ENCODE measurements around the gene PCCB. TPM values are rescaled to one million over a fixed set of nuclear protein-coding genes. Genes with fewer than 3 reads are reported as not detected.
"Not testable (repeated sequence)": the region's sequence is repeated elsewhere in the genome, so short reads cannot be mapped to it uniquely, and the experiment has no call there.

PCCB gene
- total RNA-seq, 2 experiments from 2014 or later = 8.3 to 10.2 TPM

GRCh38 chr3:136366289-136366688 is 116.1 kb downstream of the PCCB start:
- H3K4me1 Mint-ChIP-seq (ENCODE audit: low read depth) = no peaks in the 10 kb centered on the region
- ATAC-seq (ENCODE audit: poor library complexity) (no peak), DNase-seq (no peak)
- H3K27me3 Mint-ChIP-seq = no peaks in the 10 kb centered on the region
- intact Hi-C loops (cut with DNase I, micrococcal nuclease) = no loop called here
- ChIA-PET POLR2A (interaction anchor here (1.7 kb wide), 1 partner anchor 386 kb away, joined by 6 read pairs; the partner anchor contains the start of gene STAG1), CTCF (interaction anchor here (1.1 to 1.5 kb wide), 3 partner anchors 8 to 386 kb away, joined by 3 read pairs; partner anchors contain the start of gene STAG1)
- no peaks in the 10 kb centered on the region for H3K9me3 Mint-ChIP-seq
- no peak overlapping the region for H3K27ac ChIP-seq (ENCODE audit: low read depth in 1 of 2, low read length in 2 of 2)
- no peaks in the 10 kb centered on the region for H3K9me3 ChIP-seq (ENCODE audit: control insufficient read depth in 1 of 2, insufficient read depth in 1 of 2, low read length in 2 of 2)
- H3K4me3 Mint-ChIP-seq = no peak overlapping the region
- peak overlapping the region; percentile 11 for H3K27ac Mint-ChIP-seq
- H3K4me3 ChIP-seq (ENCODE audit: low read length) = no peak overlapping the region
- peaks cover 52% of the 10 kb centered on the region for H3K36me3 Mint-ChIP-seq (ENCODE audit: low read depth)
- H3K27me3 ChIP-seq (ENCODE audit: control insufficient read depth in 1 of 2, insufficient read depth in 2 of 2, low read length in 2 of 2) = no peaks in the 10 kb centered on the region
- TF ChIP-seq CTCF (IDR thresholded peaks at IDR 0.05) = no peak
- H3K36me3 ChIP-seq (ENCODE audit: insufficient read depth, low read length) = peaks cover 7% of the 10 kb centered on the region
- H3K4me1 ChIP-seq (ENCODE audit: insufficient read depth, low read length) = no peaks in the 10 kb centered on the region

GRCh38 chr3:136375800-136376199 is 125.7 kb downstream of the PCCB start:
- H3K4me3 ChIP-seq (ENCODE audit: low read length); intact Hi-C loops (cut with DNase I, micrococcal nuclease); ATAC-seq (ENCODE audit: poor library complexity); H3K27me3 ChIP-seq (ENCODE audit: control insufficient read depth in 1 of 2, insufficient read depth in 2 of 2, low read length in 2 of 2); H3K36me3 ChIP-seq (ENCODE audit: insufficient read depth, low read length); H3K27ac ChIP-seq (ENCODE audit: low read depth in 1 of 2, low read length in 2 of 2); POLR2A ChIA-PET; H3K4me1 Mint-ChIP-seq (ENCODE audit: low read depth); DNase-seq; H3K27ac Mint-ChIP-seq; H3K4me1 ChIP-seq (ENCODE audit: insufficient read depth, low read length); H3K9me3 Mint-ChIP-seq; H3K4me3 Mint-ChIP-seq; H3K27me3 Mint-ChIP-seq; H3K9me3 ChIP-seq (ENCODE audit: control insufficient read depth in 1 of 2, insufficient read depth in 1 of 2, low read length in 2 of 2): not testable (repeated sequence)
- CTCF ChIA-PET = interaction anchor here (1.4 kb wide), 1 partner anchor 639 kb away, joined by 3 read pairs; no protein-coding TSS in a partner anchor
- peaks cover 59% of the 10 kb centered on the region for H3K36me3 Mint-ChIP-seq (ENCODE audit: low read depth)

- Histone ChIP-seq H3K9me3 (ENCODE audit: control insufficient read depth in 1 of 2, insufficient read depth in 1 of 2, low read length in 2 of 2) (no peaks in the 10 kb centered on the region), H3K27ac (ENCODE audit: low read depth in 1 of 2, low read length in 2 of 2) (no peak overlapping the region), H3K4me1 (ENCODE audit: insufficient read depth, low read length) (no peaks in the 10 kb centered on the region), H3K36me3 (ENCODE audit: insufficient read depth, low read length) (peaks cover 6% of the 10 kb centered on the region), H3K27me3 (ENCODE audit: control insufficient read depth in 1 of 2, insufficient read depth in 2 of 2, low read length in 2 of 2) (no peaks in the 10 kb centered on the region), H3K4me3 (ENCODE audit: low read length) (no peak overlapping the region)
- Mint-ChIP-seq H3K27ac (no peak overlapping the region), H3K27me3 (no peaks in the 10 kb centered on the region), H3K4me1 (ENCODE audit: low read depth) (no peaks in the 10 kb centered on the region), H3K4me3 (no peak overlapping the region), H3K9me3 (no peaks in the 10 kb centered on the region), H3K36me3 (ENCODE audit: low read depth) (peaks cover 54% of the 10 kb centered on the region)
- intact Hi-C loops (cut with DNase I, micrococcal nuclease) = no loop called here
- ChIA-PET POLR2A (no interaction called here), CTCF (no interaction called here)
- DNase-seq = no peak
- no peak for ATAC-seq (ENCODE audit: poor library complexity)
- no peak for TF ChIP-seq CTCF (IDR thresholded peaks at IDR 0.05)
Measured at GRCh38 chr3:136377508-136377907, 127.4 kb downstream of the PCCB start.

- H3K27ac ChIP-seq (ENCODE audit: low read depth in 1 of 2, low read length in 2 of 2) = no peak overlapping the region
- intact Hi-C loops (cut with DNase I, micrococcal nuclease) = no loop called here
- ChIA-PET CTCF (no interaction called here), POLR2A (no interaction called here)
- Mint-ChIP-seq H3K4me1 (ENCODE audit: low read depth) (no peaks in the 10 kb centered on the region), H3K27ac (no peak overlapping the region), H3K9me3 (no peaks in the 10 kb centered on the region), H3K36me3 (ENCODE audit: low read depth) (peaks cover 52% of the 10 kb centered on the region), H3K27me3 (no peaks in the 10 kb centered on the region), H3K4me3 (no peak overlapping the region)
- peaks cover 6% of the 10 kb centered on the region for H3K36me3 ChIP-seq (ENCODE audit: insufficient read depth, low read length)
- H3K27me3 ChIP-seq (ENCODE audit: control insufficient read depth in 1 of 2, insufficient read depth in 2 of 2, low read length in 2 of 2) = no peaks in the 10 kb centered on the region
- ATAC-seq (ENCODE audit: poor library complexity) = no peak
- H3K9me3 ChIP-seq (ENCODE audit: control insufficient read depth in 1 of 2, insufficient read depth in 1 of 2, low read length in 2 of 2) = no peaks in the 10 kb centered on the region
- no peak for TF ChIP-seq CTCF (IDR thresholded peaks at IDR 0.05)
- H3K4me3 ChIP-seq (ENCODE audit: low read length) = no peak overlapping the region
- H3K4me1 ChIP-seq (ENCODE audit: insufficient read depth, low read length) = no peaks in the 10 kb centered on the region
- DNase-seq = no peak
Measured at GRCh38 chr3:136378011-136378410, 127.9 kb downstream of the PCCB start.

Measured in CD4-positive, alpha-beta T cell (primary cell).